IMR-90 (cell line): ENCODE data around the gene SCFD2. TPM values are rescaled to one million over a fixed set of nuclear protein-coding genes. Genes with fewer than 3 reads are reported as not detected.

Experiments
- ATAC-seq: fragments of 200-7000 bp; cut with Tn5 transposase; 2 replicates; pipeline ENCODE4 v1.9.1; 2020; ENCODE audit warnings: low read depth, mild to moderate bottlenecking, moderate library complexity
- BruUV-seq: library from RNA; stranded (reverse); fragments of 400-500 nt; replicated peaks from 2 replicates; lab custom pipeline; 2021; lab: Mats Ljungman, UMichigan
- CTCF ChIA-PET: fragments of 300-600 bp; formaldehyde crosslinking; extraction: SDS; loops from one replicate; lab custom pipeline; 2021; ENCODE audit warnings: antibody characterized with exemption; lab: Yijun Ruan, JAX
- POLR2A ChIA-PET: fragments of 300-600 bp; sonication (Branson Sonifier 250); formaldehyde crosslinking; loops from one replicate; lab custom pipeline; 2022; ENCODE audit warnings: antibody characterized with exemption; ENCODE audit not compliant: unreplicated experiment; lab: Charles Lee
- DNase-seq: peaks from one replicate; pipeline ENCODE4 v3.0.0; 2013
- H2AFZ ChIP-seq: replicated peaks from 2 replicates; pipeline ENCODE3; 2013; ENCODE audit warnings: low read length, mild to moderate bottlenecking; ENCODE audit not compliant: poor library complexity
- H2AK5ac ChIP-seq: 2 replicates; pipeline ENCODE4 v1.6.1; 2013; ENCODE audit warnings: low read depth, low read length, inconsistent platforms
- H2AK9ac ChIP-seq: replicated peaks from 2 replicates; pipeline ENCODE3; 2013; ENCODE audit warnings: mild to moderate bottlenecking, low read depth, low read length, moderate library complexity; ENCODE audit not compliant: poor library complexity
- H2BK120ac ChIP-seq: 2 replicates; pipeline ENCODE4 v1.6.1; 2013; ENCODE audit warnings: low read depth, low read length, inconsistent platforms
- H2BK15ac ChIP-seq: 3 replicates; pipeline ENCODE4 v1.6.1; 2013; ENCODE audit warnings: low read depth, low read length, inconsistent platforms
- H2BK20ac ChIP-seq: 2 replicates; pipeline ENCODE4 v1.6.1; 2013; ENCODE audit warnings: low read depth, mild to moderate bottlenecking, inconsistent platforms, low read length, moderate library complexity
- H2BK5ac ChIP-seq: 2 replicates; pipeline ENCODE4 v1.6.1; 2013; ENCODE audit warnings: mild to moderate bottlenecking, low read depth, low read length, inconsistent platforms; ENCODE audit not compliant: poor library complexity, severe bottlenecking
- H3K14ac ChIP-seq: replicated peaks from 2 replicates; pipeline ENCODE4 v1.6.1; 2013; ENCODE audit warnings: low read depth, low read length, inconsistent platforms
- H3K18ac ChIP-seq: 2 replicates; pipeline ENCODE4 v1.6.1; 2013; ENCODE audit warnings: low read depth, low read length, control low read depth
- H3K23ac ChIP-seq: 2 replicates; pipeline ENCODE4 v1.6.1; 2013; ENCODE audit warnings: low read depth, low read length, inconsistent platforms
- H3K27ac ChIP-seq: 2 replicates; pipeline ENCODE4 v1.5.1; 2013; ENCODE audit warnings: mild to moderate bottlenecking, control low read depth, low read length; ENCODE audit not compliant: insufficient read depth
- H3K27me3 ChIP-seq: 2 replicates; pipeline ENCODE4 v1.6.1; 2013; ENCODE audit warnings: low read length; ENCODE audit not compliant: control insufficient read depth, insufficient read depth
- H3K36me3 ChIP-seq: 2 replicates; pipeline ENCODE4 v1.6.1; 2013; ENCODE audit warnings: low read length, mixed read lengths; ENCODE audit not compliant: control insufficient read depth, insufficient read depth
- H3K4ac ChIP-seq: 2 replicates; pipeline ENCODE4 v1.6.1; 2013; ENCODE audit warnings: low read depth, low read length, inconsistent platforms
- H3K4me1 ChIP-seq: 2 replicates; pipeline ENCODE4 v1.6.1; 2013; ENCODE audit warnings: low read length, mixed read lengths; ENCODE audit not compliant: control insufficient read depth, insufficient read depth
- H3K4me2 ChIP-seq: 2 replicates; pipeline ENCODE4 v1.6.1; 2013; ENCODE audit warnings: low read depth, mild to moderate bottlenecking, control low read depth, low read length, moderate library complexity
- H3K4me3 ChIP-seq: 2 replicates; pipeline ENCODE4 v1.5.1; 2013; ENCODE audit warnings: low read depth, mild to moderate bottlenecking, control low read depth, low read length, moderate library complexity; ENCODE audit not compliant: insufficient read depth
- H3K56ac ChIP-seq: 2 replicates; pipeline ENCODE4 v1.6.1; 2013; ENCODE audit warnings: low read length, inconsistent platforms; ENCODE audit not compliant: insufficient read depth; ENCODE audit errors: extremely low read depth
- H3K79me1 ChIP-seq, 2 experiments: 2 replicates each; pipeline ENCODE4 v1.6.1; 2013; ENCODE audit warnings: low read length in 2 of 2, inconsistent platforms in 1 of 2, low read depth in 1 of 2
- H3K9ac ChIP-seq: 2 replicates; pipeline ENCODE4 v1.6.1; 2013; ENCODE audit warnings: low read depth, low read length, control low read depth
- H3K9me1 ChIP-seq: 2 replicates; pipeline ENCODE4 v1.6.1; 2013; ENCODE audit warnings: low read length, inconsistent platforms; ENCODE audit not compliant: insufficient read depth
- H3K9me3 ChIP-seq: 2 replicates; pipeline ENCODE4 v1.6.1; 2013; ENCODE audit warnings: low read length; ENCODE audit not compliant: control insufficient read depth, insufficient read depth
- H4K20me1 ChIP-seq: 2 replicates; pipeline ENCODE4 v1.6.1; 2013; ENCODE audit warnings: low read length, inconsistent platforms; ENCODE audit not compliant: insufficient read depth
- H4K5ac ChIP-seq: 2 replicates; pipeline ENCODE4 v1.6.1; 2013; ENCODE audit warnings: mild to moderate bottlenecking, low read depth, low read length, control low read depth
- H4K8ac ChIP-seq, 2 experiments: 2 replicates each; pipeline ENCODE4 v1.6.1; 2013; ENCODE audit warnings: low read depth in 2 of 2, low read length in 2 of 2, control low read depth in 1 of 2, inconsistent platforms in 1 of 2
- H4K91ac ChIP-seq: 2 replicates; pipeline ENCODE4 v1.6.1; 2013; ENCODE audit warnings: low read depth, low read length, inconsistent platforms; ENCODE audit not compliant: insufficient read depth
- BHLHE40 ChIP-seq: fragments of 150-350 bp; IDR thresholded peaks from 2 replicates; pipeline ENCODE4 v1.6.1; 2016; ENCODE audit warnings: mild to moderate bottlenecking, low read depth, low read length
- CEBPB ChIP-seq: IDR thresholded peaks from 2 replicates; pipeline ENCODE4 v1.6.1; 2012; ENCODE audit warnings: low read depth, low read length, improper control_type of control experiment
- CHD1 ChIP-seq: IDR thresholded peaks from 2 replicates; pipeline ENCODE4 v1.6.1; 2012; ENCODE audit warnings: low read depth, low read length, improper control_type of control experiment
- CTCF ChIP-seq: conservative IDR thresholded peaks from 2 replicates; pipeline ENCODE4 v1.5.1; 2012; ENCODE audit warnings: mild to moderate bottlenecking, low read depth, low read length, improper control_type of control experiment
- ELK1 ChIP-seq: fragments of 150-350 bp; IDR thresholded peaks from 2 replicates; pipeline ENCODE4 v1.6.1; 2016; ENCODE audit warnings: low read depth, mild to moderate bottlenecking, low read length, moderate library complexity, borderline replicate concordance
- MAFK ChIP-seq: IDR thresholded peaks from 2 replicates; pipeline ENCODE4 v1.6.1; 2012; ENCODE audit warnings: low read depth, low read length, improper control_type of control experiment
- MXI1 ChIP-seq: IDR thresholded peaks from 2 replicates; pipeline ENCODE4 v1.6.1; 2012; ENCODE audit warnings: low read depth, mild to moderate bottlenecking, low read length, moderate library complexity, borderline replicate concordance
- RAD21 ChIP-seq: IDR thresholded peaks from 2 replicates; pipeline ENCODE4 v1.6.1; 2012; ENCODE audit warnings: low read length, improper control_type of control experiment
- RCOR1 ChIP-seq: IDR thresholded peaks from 2 replicates; pipeline ENCODE4 v1.6.1; 2012; ENCODE audit warnings: mild to moderate bottlenecking, low read length, improper control_type of control experiment; ENCODE audit not compliant: insufficient replicate concordance
- RFX5 ChIP-seq: IDR thresholded peaks from 2 replicates; pipeline ENCODE4 v1.8.0; 2012; ENCODE audit warnings: low read depth, mild to moderate bottlenecking, low read length, moderate library complexity
- SMC3 ChIP-seq: fragments of 150-350 bp; IDR thresholded peaks from 2 replicates; pipeline ENCODE4 v1.6.1; 2016; ENCODE audit warnings: low read depth, mild to moderate bottlenecking, antibody characterized with exemption, low read length, moderate library complexity
- USF2 ChIP-seq: fragments of 150-350 bp; IDR thresholded peaks from 2 replicates; pipeline ENCODE4 v1.6.1; 2017; ENCODE audit warnings: mild to moderate bottlenecking, antibody characterized with exemption, low read length, low read depth
- whole genome bisulfite sequencing, 2 experiments: methylation state at CpG; one replicate each; pipeline versions ENCODE4 v1.1.5 to v1.1.7; 2013; ENCODE audit warnings: missing lambda C conversion rate in 2 of 2; ENCODE audit not compliant: insufficient read length in 1 of 2; ENCODE audit errors: extremely low coverage in 2 of 2; 5-methylcytosine and 5-hydroxymethylcytosine counted together
- dilution Hi-C: fragments of 300-500 bp; cut with HindIII; formaldehyde crosslinking; loops from one replicate; pipeline ENCODE4 v1.14.3; 2018; ENCODE audit warnings: low sequenced_read_pairs; ENCODE audit not compliant: unreplicated experiment
- in situ Hi-C: fragments of 300-500 bp; cut with MboI; formaldehyde crosslinking; loops from 3 replicates; pipeline ENCODE4 v1.14.3; 2019; ENCODE audit warnings: low sequenced_read_pairs, inconsistent platforms, mixed read lengths
- intact Hi-C: fragments of 100-400 bp; cut with micrococcal nuclease; formaldehyde crosslinking; loops from 2 replicates; pipeline ENCODE4 v1.10.0; 2022
- polyA plus RNA-seq, 3 experiments: library from polyadenylated mRNA; depleted of rRNA; stranded (reverse); fragments of >200 nt; gene quantifications; 2 replicates each; pipeline ENCODE4 v1.2.3, GENCODE V29; 2012; ENCODE audit warnings: low replicate concordance in 1 of 3
- total RNA-seq: library from RNA; depleted of rRNA; stranded (reverse); fragments of >200 nt; gene quantifications from 2 replicates; pipeline ENCODE4 v1.2.3, GENCODE V29; 2012

The SCFD2 gene
- total and polyA plus RNA-seq, 2 of the 4 experiments (the other 2 are of a cell fraction): 18.9 to 62.4 TPM

- TF ChIP-seq MXI1: no peak
Observed at GRCh38 chr4:53132132-53132891, 233.5 kb downstream of the SCFD2 start (continued).

- Histone ChIP-seq H4K20me1 (no peaks in the 10 kb centered on the region), H3K56ac (no peak overlapping the region), H3K36me3 (no peaks in the 10 kb centered on the region), H3K27me3 (no peaks in the 10 kb centered on the region), H3K9me1 (0 out of 2 replicates have a peak, but pooled peaks cover 3% of the 10 kb centered on the region), H2AFZ (no peak overlapping the region), H3K9me3 (no peaks in the 10 kb centered on the region), H2BK120ac (no peak overlapping the region), H2BK15ac (no peak overlapping the region; the same call in 2 of the 3 replicates), H3K18ac (no peak overlapping the region), H3K79me1 (peaks cover 0 to 4% of the 10 kb centered on the region in 2 experiments; a peak in 1 of 4 replicates), H3K23ac (no peak overlapping the region), H2AK5ac (no peak overlapping the region), H3K4me2 (no peak overlapping the region), H2AK9ac (no peak overlapping the region), H3K14ac (no peak overlapping the region), H2BK20ac (no peak overlapping the region), H2BK5ac (no peak overlapping the region), H4K91ac (no peak overlapping the region), H3K4me3 (no peak overlapping the region), H3K4me1 (peaks cover 1% of the 10 kb centered on the region; the same call in 1 of the 2 replicates), H4K8ac (no peak overlapping the region), H3K4ac (no peak overlapping the region), H4K5ac (no peak overlapping the region), H3K9ac (no peak overlapping the region), H3K27ac (no peak overlapping the region)
- ATAC-seq (no peak), DNase-seq (no peak)
- CTCF ChIA-PET: interaction anchor here (0.7 to 1.1 kb wide), 3 partner anchors 9 to 20 kb away, joined by 3 to 6 read pairs (median 3); no protein-coding TSS in a partner anchor
- POLR2A ChIA-PET: interaction anchor here (0.6 kb wide), 1 partner anchor 22 kb away, joined by 4 read pairs; no protein-coding TSS in a partner anchor
- in situ Hi-C loops: no loop called here
- dilution Hi-C loops: no loop called here
- intact Hi-C loops: no loop called here
- no TSS peak for BruUV-seq
- no CpG with 5 or more reads among the region's 2 CpGs for WGBS, 2 experiments
- TF ChIP-seq RCOR1: no peak
- no peak for TF ChIP-seq SMC3
- no peak for TF ChIP-seq RFX5
- no peak for TF ChIP-seq BHLHE40
- TF ChIP-seq CTCF: no peak
- TF ChIP-seq RAD21: no peak
- TF ChIP-seq ELK1: no peak
- TF ChIP-seq MXI1: no peak
- no peak for TF ChIP-seq USF2
- no peak for TF ChIP-seq CHD1
- TF ChIP-seq CEBPB: no peak
- TF ChIP-seq MAFK: no peak
Observed at GRCh38 chr4:53131562-53131925, 234.3 kb downstream of the SCFD2 start.
